ENCODE data around the gene MAP4K1.

DNA sequence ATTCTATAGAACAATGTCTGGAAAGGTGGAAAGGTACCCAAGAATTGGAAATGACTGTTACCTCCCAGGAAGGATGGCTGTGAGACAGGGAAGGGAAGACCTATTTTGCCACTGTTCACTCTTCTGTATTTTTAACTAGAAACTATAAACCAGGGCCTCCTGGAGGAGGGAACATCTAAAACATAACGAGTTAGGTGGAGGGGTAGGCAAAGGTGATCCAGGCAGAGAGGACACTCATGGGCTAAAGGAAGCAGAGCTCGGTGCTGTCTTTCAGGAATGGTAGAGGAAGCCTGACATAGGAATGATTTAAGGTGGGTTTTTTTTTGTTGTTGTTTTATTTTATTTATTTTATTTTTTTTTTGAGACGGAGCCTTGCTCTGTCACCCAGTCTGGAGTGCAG is 7.1 kb upstream of the MAP4K1 start:
- TF ChIP-seq, protein P1, sequence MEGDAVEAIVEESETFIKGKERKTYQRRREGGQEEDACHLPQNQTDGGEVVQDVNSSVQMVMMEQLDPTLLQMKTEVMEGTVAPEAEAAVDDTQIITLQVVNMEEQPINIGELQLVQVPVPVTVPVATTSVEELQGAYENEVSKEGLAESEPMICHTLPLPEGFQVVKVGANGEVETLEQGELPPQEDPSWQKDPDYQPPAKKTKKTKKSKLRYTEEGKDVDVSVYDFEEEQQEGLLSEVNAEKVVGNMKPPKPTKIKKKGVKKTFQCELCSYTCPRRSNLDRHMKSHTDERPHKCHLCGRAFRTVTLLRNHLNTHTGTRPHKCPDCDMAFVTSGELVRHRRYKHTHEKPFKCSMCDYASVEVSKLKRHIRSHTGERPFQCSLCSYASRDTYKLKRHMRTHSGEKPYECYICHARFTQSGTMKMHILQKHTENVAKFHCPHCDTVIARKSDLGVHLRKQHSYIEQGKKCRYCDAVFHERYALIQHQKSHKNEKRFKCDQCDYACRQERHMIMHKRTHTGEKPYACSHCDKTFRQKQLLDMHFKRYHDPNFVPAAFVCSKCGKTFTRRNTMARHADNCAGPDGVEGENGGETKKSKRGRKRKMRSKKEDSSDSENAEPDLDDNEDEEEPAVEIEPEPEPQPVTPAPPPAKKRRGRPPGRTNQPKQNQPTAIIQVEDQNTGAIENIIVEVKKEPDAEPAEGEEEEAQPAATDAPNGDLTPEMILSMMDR (conservative IDR thresholded peaks at IDR 0.05): no peak
- no peak for TF ChIP-seq EZH2 (IDR thresholded peaks at IDR 0.05; ENCODE audit: low read depth)
